GM18498 (cell line): ENCODE data around the gene TAF11L13.
"Not testable (repeated sequence)": the region's sequence is repeated elsewhere in the genome, so short reads cannot be mapped to it uniquely, and the experiment has no call there.

Experiments used
- ATAC-seq: cut with Tn5 transposase; IDR thresholded peaks from one replicate; pipeline ENCODE4 v1.9.1; 2021; ENCODE audit warnings: mild to moderate bottlenecking, moderate library complexity; ENCODE audit not compliant: unreplicated experiment

Gene TAF11L13

GRCh38 chr5:17631788-17632187 lies at the start of gene TAF11L13:
TAF11L13 (plus strand) TSS chr5:17632088.
- not testable (repeated sequence) for ATAC-seq

GRCh38 chr5:17585658-17586057 lies 46.2 kb upstream of the TAF11L13 start, which contains the start of gene TAF11L7:
TAF11L7 (minus strand) TSS chr5:17585758.
- not testable (repeated sequence) for ATAC-seq

GRCh38 chr5:17590860-17591259 lies 41.0 kb upstream of the TAF11L13 start, which contains the start of gene TAF11L8:
TAF11L8 (minus strand) TSS chr5:17590960.
- ATAC-seq: not testable (repeated sequence)

GRCh38 chr5:17594255-17594654 lies 37.6 kb upstream of the TAF11L13 start, which contains the start of gene TAF11L9:
TAF11L9 (minus strand) TSS chr5:17594394.
- ATAC-seq: not testable (repeated sequence)

GRCh38 chr5:17597728-17598127 lies 34.2 kb upstream of the TAF11L13 start, which contains the start of gene TAF11L10:
TAF11L10 (minus strand) TSS chr5:17597828.
- ATAC-seq: not testable (repeated sequence)

- not testable (repeated sequence) for ATAC-seq
These were observed 28.0 kb upstream of the TAF11L13 start, which contains the start of gene TAF11L11 for GRCh38 chr5:17603880-17604279. TAF11L11 (plus strand) TSS chr5:17604183.

- ATAC-seq: no peak
These were observed 26.9 kb upstream of the TAF11L13 start for GRCh38 chr5:17604951-17605350.

GRCh38 chr5:17607461-17607860 lies 24.4 kb upstream of the TAF11L13 start:
- ATAC-seq: not testable (repeated sequence)

- not testable (repeated sequence) for ATAC-seq
These were observed 21.8 kb upstream of the TAF11L13 start, which contains the start of gene TAF11L12 for GRCh38 chr5:17610092-17610491. TAF11L12 (plus strand) TSS chr5:17610392.

GRCh38 chr5:17614872-17615605 lies 16.8 kb upstream of the TAF11L13 start:
- ATAC-seq: no peak

GRCh38 chr5:17619354-17619753 lies 12.5 kb upstream of the TAF11L13 start:
- no peak for ATAC-seq

- no peak for ATAC-seq
These were observed 11.3 kb upstream of the TAF11L13 start for GRCh38 chr5:17620627-17621026.

- ATAC-seq: no peak
These were observed 6.2 kb upstream of the TAF11L13 start for GRCh38 chr5:17625686-17626085.

GRCh38 chr5:17634160-17634559 lies 2.3 kb downstream of the TAF11L13 start, which contains the start of gene TAF11L14:
TAF11L14 (plus strand) TSS chr5:17634460.
- no peak for ATAC-seq

GRCh38 chr5:17649232-17649631 lies 17.3 kb downstream of the TAF11L13 start:
- ATAC-seq: not testable (repeated sequence)

GRCh38 chr5:17655201-17655759 lies 23.4 kb downstream of the TAF11L13 start:
- not testable (repeated sequence) for ATAC-seq

- ATAC-seq: no peak
These were observed 24.0 kb downstream of the TAF11L13 start for GRCh38 chr5:17655921-17656320.

GRCh38 chr5:17663182-17663581 lies 31.3 kb downstream of the TAF11L13 start:
- no peak for ATAC-seq

GRCh38 chr5:17665836-17666235 lies 33.9 kb downstream of the TAF11L13 start:
- ATAC-seq: no peak

- ATAC-seq: no peak
These were observed 34.9 kb downstream of the TAF11L13 start for GRCh38 chr5:17666726-17667235.

- ATAC-seq: no peak
These were observed 38.5 kb downstream of the TAF11L13 start for GRCh38 chr5:17670353-17670752.
